Sigmoid colon (tissue), 7 donors: ENCODE results near the gene UBASH3B. TPM values are rescaled to one million over a fixed set of nuclear protein-coding genes. Genes with fewer than 3 reads are reported as not detected.
"Not testable (repeated sequence)": the region's sequence is repeated elsewhere in the genome, so short reads cannot be mapped to it uniquely, and the experiment has no call there.

Source experiments
- DNase-seq: peaks from one replicate; pipeline ENCODE4 v3.0.0-alpha.2; 2019
- H3K27ac ChIP-seq, 4 donors: fragments of 200-600 bp; sonication (generic); one replicate each; pipeline ENCODE4 v1.5.1; 2016 to 2019; ENCODE audit warnings: mild to moderate bottlenecking in 1 of 4
- H3K27me3 ChIP-seq, 3 donors: fragments of 200-600 bp; sonication (generic); one replicate each; pipeline ENCODE4 v1.5.1; 2019; ENCODE audit warnings: mild to moderate bottlenecking in 1 of 3
- H3K36me3 ChIP-seq, 4 donors: fragments of 200-600 bp; sonication (generic); one replicate each; pipeline ENCODE4 v1.5.1; 2016 to 2019
- H3K4me1 ChIP-seq, 4 donors: fragments of 200-600 bp; sonication (generic); one replicate each; pipeline ENCODE4 v1.5.1; 2017 to 2019
- H3K4me3 ChIP-seq, 4 donors: fragments of 200-600 bp; sonication (generic); one replicate each; pipeline ENCODE4 v1.5.1; 2017 to 2019; ENCODE audit warnings: mild to moderate bottlenecking in 2 of 4, moderate library complexity in 1 of 4
- H3K9me3 ChIP-seq, 4 donors: fragments of 200-600 bp in 3 of 4; sonication (generic) in 3 of 4; one replicate each; pipeline versions ENCODE4 v1.5.1 to v1.6.1; 2013 to 2019
- EP300 ChIP-seq, 4 donors: sonication (generic); formaldehyde crosslinking; IDR thresholded peaks; one replicate each; pipeline ENCODE4 v1.6.1; 2017; ENCODE audit warnings: antibody characterized with exemption in 4 of 4
- POLR2A ChIP-seq, 2 donors: fragments of 450-650 bp; IDR thresholded peaks; one replicate each; pipeline ENCODE4 v1.6.1; 2016; ENCODE audit warnings: antibody characterized with exemption in 2 of 2, mild to moderate bottlenecking in 2 of 2, moderate library complexity in 2 of 2
- POLR2AphosphoS5 ChIP-seq, 4 donors: sonication (generic); formaldehyde crosslinking; IDR thresholded peaks; one replicate each; pipeline ENCODE4 v1.6.1; 2017; ENCODE audit warnings: antibody characterized with exemption in 4 of 4
- WGBS, 2 donors: extraction: QIAGEN DNeasy Blood & Tissue Kit; methylation state at CpG; one replicate each; pipeline ENCODE4 v1.1.7; 2013; 5-methylcytosine and 5-hydroxymethylcytosine counted together
- intact Hi-C: fragments of 100-400 bp; cut with DNase I; formaldehyde crosslinking; loops from one replicate; pipeline ENCODE4 v1.15.1; 2023
- polyA plus RNA-seq, 3 donors: library from polyadenylated mRNA; stranded (reverse); fragments of 200-250 nt; gene quantifications; one replicate each; pipeline ENCODE4 v1.2.3, GENCODE V29; 2013
- total RNA-seq, 4 donors: library from RNA; depleted of rRNA; stranded (reverse); fragments of >200 nt; gene quantifications; one replicate each; pipeline ENCODE4 v1.1.0, GENCODE V29; 2016
- TF ChIP-seq, protein P1 (sequence below), 4 experiments: fragments of 450-650 bp in 3 of 4; fragments of 200-600 bp in 1 of 4; IDR thresholded peaks; one replicate each; pipeline ENCODE4 v1.5.1; 2016 to 2019; ENCODE audit warnings: antibody characterized with exemption in 4 of 4, mild to moderate bottlenecking in 3 of 4, moderate library complexity in 2 of 4
- donor health status: healthy with polysubstance abuse.
- donor health status: Bipolar disorder and iron deficiency.
- donor health status: healthy.

UBASH3B gene
- total and polyA plus RNA-seq, 7 donors, result 1.4 to 12.9 (median 2.1) TPM

DNA sequence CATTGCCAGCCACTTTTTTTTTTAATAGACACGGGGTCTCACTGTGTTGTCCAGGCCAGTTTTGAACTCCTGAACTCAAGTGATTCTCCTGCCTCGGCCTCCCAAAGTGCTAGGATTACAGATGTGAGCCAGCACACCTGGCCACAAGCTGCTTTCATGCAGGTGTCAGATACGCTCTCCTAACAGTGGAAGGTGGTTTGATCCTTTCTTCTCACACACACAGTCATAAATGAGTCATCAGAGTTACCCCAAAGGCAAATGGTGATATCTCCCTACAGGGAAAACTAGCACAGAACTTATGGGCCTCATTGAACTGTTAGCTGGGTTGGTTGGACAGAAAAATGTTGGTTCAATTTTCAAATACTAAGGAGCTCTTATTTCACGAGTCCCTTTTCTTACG, 38.2 kb upstream of the UBASH3B start:
- H3K4me3 ChIP-seq, result no peak overlapping the region
- H3K4me1 ChIP-seq, result no peaks in the 10 kb centered on the region
- no peaks in the 10 kb centered on the region for H3K36me3 ChIP-seq
- TF ChIP-seq POLR2AphosphoS5 (IDR thresholded peaks at IDR 0.05), result no peak
- DNase-seq, result no peak
- no peak overlapping the region for H3K27ac ChIP-seq
- H3K27me3 ChIP-seq, result no peaks in the 10 kb centered on the region
- intact Hi-C loops, result no loop called here
- no peaks in the 10 kb centered on the region for H3K9me3 ChIP-seq
- 76 to 89% methylated on average over 5 of the region's 5 CpGs for WGBS, 2 donors

GRCh38 chr11:122617926-122618325, 37.6 kb upstream of the UBASH3B start:
- intact Hi-C loops, result no loop called here
- no peak for TF ChIP-seq POLR2A (IDR thresholded peaks at IDR 0.05)
- TF ChIP-seq POLR2AphosphoS5 (IDR thresholded peaks at IDR 0.05), result no peak
- TF ChIP-seq EP300 (IDR thresholded peaks at IDR 0.05), result no peak
- TF ChIP-seq, protein P1, sequence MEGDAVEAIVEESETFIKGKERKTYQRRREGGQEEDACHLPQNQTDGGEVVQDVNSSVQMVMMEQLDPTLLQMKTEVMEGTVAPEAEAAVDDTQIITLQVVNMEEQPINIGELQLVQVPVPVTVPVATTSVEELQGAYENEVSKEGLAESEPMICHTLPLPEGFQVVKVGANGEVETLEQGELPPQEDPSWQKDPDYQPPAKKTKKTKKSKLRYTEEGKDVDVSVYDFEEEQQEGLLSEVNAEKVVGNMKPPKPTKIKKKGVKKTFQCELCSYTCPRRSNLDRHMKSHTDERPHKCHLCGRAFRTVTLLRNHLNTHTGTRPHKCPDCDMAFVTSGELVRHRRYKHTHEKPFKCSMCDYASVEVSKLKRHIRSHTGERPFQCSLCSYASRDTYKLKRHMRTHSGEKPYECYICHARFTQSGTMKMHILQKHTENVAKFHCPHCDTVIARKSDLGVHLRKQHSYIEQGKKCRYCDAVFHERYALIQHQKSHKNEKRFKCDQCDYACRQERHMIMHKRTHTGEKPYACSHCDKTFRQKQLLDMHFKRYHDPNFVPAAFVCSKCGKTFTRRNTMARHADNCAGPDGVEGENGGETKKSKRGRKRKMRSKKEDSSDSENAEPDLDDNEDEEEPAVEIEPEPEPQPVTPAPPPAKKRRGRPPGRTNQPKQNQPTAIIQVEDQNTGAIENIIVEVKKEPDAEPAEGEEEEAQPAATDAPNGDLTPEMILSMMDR (IDR thresholded peaks at IDR 0.05), result no peak

GRCh38 chr11:122618927-122619326, 36.6 kb upstream of the UBASH3B start:
- intact Hi-C loops, result no loop called here
- Histone ChIP-seq H3K27ac (no peak overlapping the region), H3K4me3 (no peak overlapping the region), H3K27me3 (no peaks in the 10 kb centered on the region), H3K9me3 (no peaks in the 10 kb centered on the region), H3K4me1 (no peaks in the 10 kb centered on the region), H3K36me3 (no peaks in the 10 kb centered on the region)
- no peak for DNase-seq
- TF ChIP-seq POLR2A (IDR thresholded peaks at IDR 0.05) (no peak), POLR2AphosphoS5 (IDR thresholded peaks at IDR 0.05) (no peak), EP300 (IDR thresholded peaks at IDR 0.05) (no peak)
- TF ChIP-seq, protein P1 (IDR thresholded peaks at IDR 0.05), result no peak
- 93 to 96% methylated on average over 19 of the region's 19 CpGs for WGBS, 2 donors

More at GRCh38 chr11:122617926-122618325, 37.6 kb upstream of the UBASH3B start:
- Histone ChIP-seq H3K4me1 (no peaks in the 10 kb centered on the region), H3K27me3 (no peaks in the 10 kb centered on the region), H3K4me3 (no peak overlapping the region), H3K36me3 (no peaks in the 10 kb centered on the region), H3K27ac (no peak overlapping the region), H3K9me3 (no peaks in the 10 kb centered on the region)
- DNase-seq, result no peak
- 75 to 85% methylated on average over 6 of the region's 6 CpGs for WGBS, 2 donors

DNA sequence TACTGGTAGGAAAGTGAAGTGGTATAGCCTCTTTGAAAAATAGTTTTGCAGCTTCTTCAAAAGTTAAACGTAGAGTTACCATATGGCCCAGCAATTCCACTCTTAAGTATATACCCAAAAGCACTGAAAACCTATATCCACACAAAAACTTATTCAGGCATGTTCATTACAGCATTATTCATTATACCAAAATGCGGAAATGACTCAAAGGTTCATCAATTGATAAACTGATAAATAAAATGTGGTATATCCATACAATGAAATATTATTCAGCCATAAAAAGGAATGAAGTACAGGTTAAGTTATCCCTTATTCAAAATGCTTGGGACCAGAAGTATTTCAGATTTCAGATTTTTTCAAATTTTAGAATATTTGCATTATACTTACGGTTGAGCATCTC, 35.8 kb upstream of the UBASH3B start:
- no peaks in the 10 kb centered on the region for H3K27me3 ChIP-seq
- no peaks in the 10 kb centered on the region for H3K4me1 ChIP-seq
- H3K36me3 ChIP-seq, result no peaks in the 10 kb centered on the region
- no peak overlapping the region for H3K4me3 ChIP-seq
- no peaks in the 10 kb centered on the region for H3K9me3 ChIP-seq
- intact Hi-C loops, result no loop called here
- no peak overlapping the region for H3K27ac ChIP-seq
- 93 to 95% methylated on average over 3 of the region's 3 CpGs for WGBS, 2 donors
- no peak for TF ChIP-seq POLR2A (IDR thresholded peaks at IDR 0.05)
- TF ChIP-seq, protein P1 (IDR thresholded peaks at IDR 0.05), result no peak
- no peak for DNase-seq

- intact Hi-C loops, result loop anchor here (5.0 kb wide), 1 partner anchor 43 kb away; no protein-coding TSS in a partner anchor
- peak; percentile 4 for DNase-seq
- WGBS, 2 donors, result 71 to 86% methylated on average over 7 of the region's 7 CpGs
- H3K27ac ChIP-seq, H3K4me3 ChIP-seq, H3K4me1 ChIP-seq, H3K27me3 ChIP-seq, H3K9me3 ChIP-seq, H3K36me3 ChIP-seq: not testable (repeated sequence)
Measured at GRCh38 chr11:122625501-122625900, 30.0 kb upstream of the UBASH3B start.

DNA sequence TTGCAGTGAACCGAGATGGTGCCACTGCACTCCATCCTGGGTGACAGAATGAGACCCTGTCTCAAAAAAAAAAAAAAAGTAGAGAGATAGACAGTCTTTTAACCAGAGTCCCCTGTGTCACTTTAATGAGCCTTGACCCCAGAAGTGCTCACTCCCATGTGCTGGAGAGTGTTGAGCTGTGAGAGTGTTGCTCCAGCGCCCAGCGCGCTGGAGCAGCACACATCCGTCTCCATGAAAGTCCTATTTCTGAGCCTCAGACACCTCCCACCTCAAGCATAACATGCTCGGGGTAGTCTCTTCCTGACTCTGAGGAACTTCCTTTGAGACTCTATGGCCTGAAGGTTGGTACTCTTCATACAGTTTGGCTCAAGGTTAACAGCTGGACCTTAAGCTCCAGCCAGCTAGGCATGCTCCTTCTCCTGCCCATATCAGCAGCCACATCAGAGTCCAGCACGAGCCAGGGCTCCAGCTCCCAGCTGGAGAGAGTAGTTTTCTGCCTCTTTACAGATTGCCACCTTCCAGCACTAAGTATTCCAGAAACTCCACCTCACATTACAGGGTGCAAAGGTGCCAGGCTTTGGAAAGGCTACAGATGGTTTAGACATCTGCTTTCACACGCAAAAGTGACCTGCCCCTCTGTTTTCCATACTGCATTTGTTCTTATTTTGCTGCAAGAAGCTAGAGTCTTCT, 29.4 kb upstream of the UBASH3B start:
- peaks cover 0 to 10% (median 4%) of the 10 kb centered on the region in 4 donors for H3K4me1 ChIP-seq
- no peaks in the 10 kb centered on the region for H3K9me3 ChIP-seq
- TF ChIP-seq POLR2AphosphoS5 (IDR thresholded peaks at IDR 0.05), result no peak
- TF ChIP-seq, protein P1 (IDR thresholded peaks at IDR 0.05), result no peak
- no peak for TF ChIP-seq POLR2A (IDR thresholded peaks at IDR 0.05)
- no peak for TF ChIP-seq EP300 (IDR thresholded peaks at IDR 0.05)
- WGBS, 2 donors, result 71 to 78% methylated on average over 8 of the region's 8 CpGs
- intact Hi-C loops, result loop anchor here (5.0 kb wide), 1 partner anchor 44 kb away; no protein-coding TSS in a partner anchor
- no peaks in the 10 kb centered on the region for H3K27me3 ChIP-seq
- no peak overlapping the region for H3K4me3 ChIP-seq
- H3K36me3 ChIP-seq, result no peaks in the 10 kb centered on the region
- peak; percentile 24 for DNase-seq
- no peak overlapping the region for H3K27ac ChIP-seq
